Cardiac fibroblast (primary cell): Measurements from ENCODE around the gene NATD1.

ENCODE experiments used
- DNase-seq, 2 donors: peaks; one replicate each; pipeline versions ENCODE4 v3.0.0 to v3.0.0-alpha.2; 2010; ENCODE audit warnings: low read depth in 2 of 2
- H3K4me3 ChIP-seq, 2 donors: replicated peaks in 1 of 2; 1 replicate in 1 of 2; 2 replicates in 1 of 2; pipeline ENCODE4 v1.5.1; 2011; ENCODE audit warnings: low read depth in 2 of 2, low read length in 2 of 2, mild to moderate bottlenecking in 2 of 2, moderate library complexity in 1 of 2
- CTCF ChIP-seq: IDR thresholded peaks from one replicate; pipeline ENCODE4 v1.5.1; 2011; ENCODE audit warnings: low read depth, mild to moderate bottlenecking, low read length, inconsistent platforms

The NATD1 gene

GRCh38 chr17:21245639-21246084 lies 7.5 kb downstream of the NATD1 start:
- TF ChIP-seq CTCF: no peak
- DNase-seq: no peak
- H3K4me3 ChIP-seq: no peak overlapping the region

GRCh38 chr17:21243516-21244303 lies 9.5 kb downstream of the NATD1 start:
- no peak for DNase-seq
- no peak for TF ChIP-seq CTCF
- no peak overlapping the region for H3K4me3 ChIP-seq

- no peak overlapping the region for H3K4me3 ChIP-seq
- no peak for TF ChIP-seq CTCF
- DNase-seq: no peak
Observed at GRCh38 chr17:21242780-21243515, 10.3 kb downstream of the NATD1 start.

- no peak for TF ChIP-seq CTCF
- peak in 1 of 2 donors; percentile 13 for DNase-seq
- H3K4me3 ChIP-seq: no peak overlapping the region
Observed at GRCh38 chr17:21242026-21242697, 11.0 kb downstream of the NATD1 start.

GRCh38 chr17:21241564-21241963 lies 11.6 kb downstream of the NATD1 start:
- DNase-seq: no peak
- no peak for TF ChIP-seq CTCF
- no peak overlapping the region for H3K4me3 ChIP-seq

- no peak for TF ChIP-seq CTCF
- no peak overlapping the region for H3K4me3 ChIP-seq
- no peak for DNase-seq
Observed at GRCh38 chr17:21240369-21241055, 12.7 kb downstream of the NATD1 start.
